ENCODE data around the gene MCCC1.
"Not testable (repeated sequence)": the region's sequence is repeated elsewhere in the genome, so short reads cannot be mapped to it uniquely, and the experiment has no call there.

Gene MCCC1

GRCh38 chr3:183099026-183099837 lies at the start of gene MCCC1:
TSS of gene MCCC1 (minus strand) at chr3:183099496. CDS start at chr3:183099440, 56 bp downstream.
- peak; percentile 95 to 96 for DNase-seq (ENCODE audit: low read depth in 2 of 2, low spot score in 1 of 2)

DNA sequence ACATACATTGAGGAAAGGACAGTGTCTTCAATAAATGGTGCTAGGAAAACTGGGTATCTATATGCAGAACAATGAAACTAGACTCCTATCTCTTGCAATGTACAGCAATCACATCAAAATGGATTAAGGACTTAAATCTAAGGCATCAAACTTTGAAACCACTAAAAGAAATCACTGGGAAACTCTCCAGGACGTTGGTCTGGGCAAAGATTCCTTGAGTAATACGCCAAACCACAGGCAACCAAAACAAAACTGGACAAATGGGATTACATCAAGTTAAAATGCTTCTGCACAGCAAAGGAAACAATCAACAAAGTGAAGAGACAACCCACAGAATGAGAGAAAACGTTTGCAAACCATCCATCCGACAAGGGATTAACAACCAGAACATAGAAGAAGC lies 48.8 kb upstream of the MCCC1 start:
- DNase-seq (ENCODE audit: low read depth in 2 of 2, low spot score in 1 of 2) = no peak

GRCh38 chr3:183144363-183144762 lies 45.1 kb upstream of the MCCC1 start:
- no peak for DNase-seq (ENCODE audit: low read depth in 2 of 2, low spot score in 1 of 2)

DNA sequence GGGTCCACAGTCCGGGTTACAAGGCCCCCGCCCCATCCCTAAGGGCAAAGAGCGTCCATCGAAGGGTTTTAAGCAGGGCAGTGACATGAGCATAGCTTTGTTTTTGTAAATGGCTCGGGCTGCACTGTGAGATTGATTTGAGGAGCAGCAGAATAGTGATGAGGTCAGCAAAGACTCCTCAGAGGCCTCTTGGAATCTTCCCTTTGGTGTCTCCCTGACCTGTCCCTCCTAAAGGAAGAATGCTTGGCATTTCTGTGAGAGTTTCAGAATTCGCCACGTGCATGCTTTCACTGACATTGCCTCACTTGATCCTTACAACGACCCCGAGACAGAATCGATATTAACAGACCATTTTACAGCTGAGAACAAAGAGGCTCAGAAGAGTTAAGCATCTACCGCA lies 42.9 kb upstream of the MCCC1 start:
- no peak for DNase-seq (ENCODE audit: low read depth in 2 of 2, low spot score in 1 of 2)

DNA sequence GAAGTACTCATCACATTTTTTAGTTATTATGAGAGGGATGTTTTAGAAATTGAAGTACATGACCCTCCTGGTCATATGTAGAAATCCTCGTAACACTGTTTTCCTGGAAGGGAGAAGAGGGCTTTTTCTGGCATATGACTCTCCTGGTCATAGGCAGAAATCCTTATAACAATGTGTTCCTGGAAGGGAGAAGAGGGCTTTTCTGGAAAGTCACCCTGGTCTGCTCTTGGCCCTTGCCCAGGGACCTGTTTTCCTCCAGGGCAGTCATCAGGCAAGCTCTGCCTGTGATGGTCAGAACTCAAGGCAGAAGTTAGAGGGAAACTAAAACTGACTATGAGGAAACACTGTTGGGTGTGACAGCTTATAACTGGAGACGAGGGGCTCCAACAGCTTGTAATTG lies 35.5 kb upstream of the MCCC1 start:
- no peak for DNase-seq (ENCODE audit: low read depth in 2 of 2, low spot score in 1 of 2)

DNA sequence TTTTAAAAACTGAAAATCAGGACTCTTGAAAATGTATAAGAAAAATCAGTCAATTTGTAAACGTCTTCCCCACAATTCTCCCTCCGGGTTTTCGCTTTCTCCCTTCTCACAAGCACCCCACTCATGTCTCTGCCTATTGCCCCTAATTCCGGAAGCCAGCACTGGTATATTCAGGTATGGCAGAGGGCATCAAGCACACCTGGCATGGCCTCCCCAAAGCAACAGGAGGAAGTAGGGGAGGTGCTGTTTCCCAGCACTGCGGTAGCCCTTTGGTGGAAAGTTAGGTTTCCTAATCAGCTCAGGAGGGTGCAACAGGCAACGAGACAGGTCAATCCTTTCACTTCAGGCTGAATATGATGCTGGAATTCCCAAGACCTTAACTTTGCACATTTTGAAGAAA lies 33.1 kb upstream of the MCCC1 start:
- no peak for DNase-seq (ENCODE audit: low read depth in 2 of 2, low spot score in 1 of 2)

- DNase-seq (ENCODE audit: low read depth in 2 of 2, low spot score in 1 of 2) = no peak
These were observed 32.4 kb upstream of the MCCC1 start for GRCh38 chr3:183131735-183132134.

- no peak for DNase-seq (ENCODE audit: low read depth in 2 of 2, low spot score in 1 of 2)
These were observed 32.0 kb upstream of the MCCC1 start for GRCh38 chr3:183131186-183131725.

DNA sequence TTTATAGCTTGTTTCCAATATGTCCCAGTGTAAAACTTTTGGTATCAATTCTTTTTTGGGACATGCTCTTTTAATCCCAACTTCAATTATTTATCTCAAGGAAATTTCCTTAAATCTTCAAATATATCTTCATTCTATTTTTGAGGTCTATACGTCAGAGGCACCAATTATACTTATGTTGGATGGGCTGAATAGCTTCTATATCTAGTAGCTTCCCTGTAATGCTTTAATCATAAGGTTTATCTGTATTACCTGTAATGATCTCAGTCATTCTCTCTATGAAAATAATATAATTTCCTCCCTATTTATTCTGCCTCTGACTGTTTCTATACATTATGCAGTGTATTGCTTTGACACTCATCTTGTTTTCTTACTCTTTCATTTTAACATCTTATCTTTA lies 29.9 kb upstream of the MCCC1 start:
- no peak for DNase-seq (ENCODE audit: low read depth in 2 of 2, low spot score in 1 of 2)

GRCh38 chr3:183128709-183129108 lies 29.4 kb upstream of the MCCC1 start:
- DNase-seq (ENCODE audit: low read depth in 2 of 2, low spot score in 1 of 2) = no peak

GRCh38 chr3:183123891-183124290 lies 24.6 kb upstream of the MCCC1 start:
- no peak for DNase-seq (ENCODE audit: low read depth in 2 of 2, low spot score in 1 of 2)

DNA sequence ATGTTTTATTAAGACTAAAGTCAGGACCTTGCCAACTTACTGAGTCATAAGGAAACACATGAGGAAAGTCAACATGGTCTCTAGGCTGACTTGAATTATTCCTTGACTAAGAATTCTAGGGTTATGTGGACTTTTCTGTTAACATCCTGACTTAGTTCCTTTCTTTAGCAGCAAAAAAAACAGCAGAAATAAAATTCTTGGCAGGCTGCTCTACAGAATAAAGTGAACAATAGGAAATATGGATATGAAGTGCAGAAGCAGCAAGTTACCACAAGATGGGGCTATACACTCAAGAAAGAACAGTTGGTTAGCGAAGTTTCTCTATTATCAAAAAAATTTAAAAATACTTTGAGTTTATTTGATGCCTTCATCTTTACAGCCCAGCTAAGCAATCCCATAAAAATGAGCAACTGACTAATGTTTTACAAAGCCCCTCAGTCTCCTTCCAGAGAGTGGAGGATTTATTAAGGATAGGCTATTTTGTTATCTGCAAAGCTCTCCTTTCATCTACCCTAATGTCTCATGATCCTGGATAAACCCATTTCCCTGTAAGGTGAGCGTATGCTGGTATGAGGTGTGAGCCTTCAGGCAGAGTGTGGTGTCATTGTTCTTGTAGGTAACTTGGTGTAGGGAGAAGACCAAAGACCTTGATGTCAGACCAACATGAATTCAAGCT lies 23.1 kb upstream of the MCCC1 start:
- DNase-seq (ENCODE audit: low read depth in 2 of 2, low spot score in 1 of 2) = no peak

DNA sequence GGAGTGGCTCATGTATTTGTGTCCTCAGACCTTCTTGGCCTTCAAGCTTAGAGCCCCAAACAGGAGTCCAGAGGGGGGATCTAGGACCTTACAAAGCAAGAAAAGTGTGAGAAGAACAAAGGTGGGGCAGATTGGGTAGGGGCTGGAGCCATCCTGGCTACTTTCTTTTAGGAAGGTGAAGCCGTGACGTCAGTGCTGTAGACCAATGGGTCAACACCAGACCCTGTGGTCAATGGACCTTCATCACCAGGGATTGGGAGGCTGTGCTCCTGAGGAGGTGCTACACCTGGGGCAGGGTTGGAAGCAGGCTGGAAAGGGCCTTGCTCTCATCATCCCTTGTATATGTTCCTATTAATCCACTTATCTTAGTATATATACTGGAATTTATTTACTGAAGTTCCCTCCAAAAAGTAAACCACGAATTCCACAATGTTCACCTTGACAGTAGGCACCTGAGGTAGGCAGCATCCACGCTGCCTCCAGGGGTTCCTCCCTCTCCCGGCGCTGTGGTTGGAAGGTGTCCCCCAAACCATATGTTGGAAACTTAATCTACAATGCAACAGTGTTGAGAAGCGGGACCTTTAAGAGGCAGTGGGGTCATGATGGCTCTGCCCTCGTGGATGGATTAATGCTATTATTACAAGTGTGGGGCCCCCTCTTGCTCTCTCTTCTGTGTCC lies 21.4 kb upstream of the MCCC1 start:
- no peak for DNase-seq (ENCODE audit: low read depth in 2 of 2, low spot score in 1 of 2)

GRCh38 chr3:183117056-183117455 lies 17.8 kb upstream of the MCCC1 start:
- no peak for DNase-seq (ENCODE audit: low read depth in 2 of 2, low spot score in 1 of 2)

DNA sequence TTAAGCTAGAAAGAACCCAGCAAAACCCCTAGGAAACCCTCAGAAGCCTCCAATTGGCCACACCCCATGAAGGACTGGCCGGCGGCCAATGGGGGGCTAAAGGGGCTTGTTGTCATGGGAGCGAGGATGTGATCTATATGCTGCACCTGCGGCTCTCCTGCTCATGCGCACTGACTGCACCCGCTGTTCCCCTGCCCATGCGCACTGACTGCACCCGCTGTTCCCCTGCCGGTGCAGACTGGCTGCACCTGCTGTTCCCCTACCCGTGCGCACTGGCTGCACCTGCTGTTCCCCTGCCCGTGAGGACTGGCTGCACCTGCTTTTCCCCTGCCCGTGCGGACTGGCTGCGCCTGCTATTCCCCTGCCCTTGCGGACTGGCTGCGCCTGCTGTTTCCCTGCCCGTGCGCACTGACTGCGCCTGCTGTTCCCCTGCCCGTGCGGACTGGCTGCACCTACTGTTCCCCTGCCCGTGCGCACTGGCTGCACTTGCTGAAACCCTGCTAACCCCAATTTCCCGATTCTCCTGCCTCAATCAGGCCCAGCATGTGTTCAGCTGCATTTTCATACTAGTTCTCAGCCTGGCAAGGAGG lies 16.8 kb upstream of the MCCC1 start:
- peak in 1 of 2 donors; percentile 5 for DNase-seq (ENCODE audit: low read depth in 2 of 2, low spot score in 1 of 2)

DNA sequence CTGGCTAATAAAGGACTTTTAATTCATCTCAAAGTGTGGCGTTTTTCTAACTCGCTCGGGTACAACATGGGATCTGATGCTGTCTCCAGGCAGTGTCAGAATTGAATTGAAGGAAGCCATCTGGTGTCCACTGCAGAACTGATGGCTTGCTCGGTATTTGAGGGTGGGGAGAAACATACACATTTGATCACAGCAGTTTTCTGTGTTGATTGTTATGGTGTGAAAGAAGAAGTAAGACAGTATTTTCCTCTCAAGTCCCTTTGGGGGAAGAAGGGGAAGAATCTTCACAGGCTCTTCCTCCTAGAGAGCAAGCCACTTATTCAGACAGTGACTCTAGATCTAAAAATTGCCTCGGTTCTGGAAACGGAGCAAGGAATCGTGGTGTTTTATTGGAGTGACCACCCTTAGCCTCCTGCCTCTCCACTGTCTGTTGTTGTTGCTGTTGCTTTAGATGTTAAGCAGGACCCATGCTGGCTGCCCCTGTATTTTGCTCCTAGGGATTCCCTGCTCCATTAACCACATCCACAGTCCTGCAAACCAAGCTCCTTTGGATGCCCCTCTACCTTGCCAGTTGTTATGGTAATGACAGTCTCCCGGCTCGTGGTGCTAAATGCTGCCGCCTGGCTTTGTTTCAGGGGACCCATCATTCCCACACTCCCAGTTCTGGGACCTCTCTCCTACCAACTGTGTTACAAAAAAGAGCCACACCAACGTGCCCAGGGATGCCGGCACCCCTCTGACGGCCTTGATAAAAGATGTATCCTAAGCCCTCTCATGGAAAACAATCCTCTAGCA lies 15.3 kb upstream of the MCCC1 start:
- no peak for DNase-seq (ENCODE audit: low read depth in 2 of 2, low spot score in 1 of 2)

DNA sequence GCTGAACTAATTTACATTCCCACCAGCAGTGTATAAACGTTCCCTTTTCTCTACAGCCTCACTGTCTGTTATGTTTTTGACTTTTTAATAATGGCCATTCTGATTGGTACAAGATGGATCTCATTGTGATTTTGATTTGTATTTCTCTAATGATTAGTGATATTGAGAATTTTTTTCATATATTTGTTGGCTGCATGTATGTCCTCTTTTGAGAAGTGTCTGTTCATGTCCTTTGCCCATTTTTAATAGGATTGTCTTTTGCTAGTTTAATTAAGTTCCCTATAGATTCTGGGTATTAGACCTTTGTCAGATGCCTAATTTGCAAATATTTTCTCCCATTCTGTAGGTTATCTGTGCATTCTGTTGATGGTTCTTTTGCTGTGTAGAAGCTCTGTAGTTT lies 10.6 kb upstream of the MCCC1 start:
- not testable (repeated sequence) for DNase-seq (ENCODE audit: low read depth in 2 of 2, low spot score in 1 of 2)

DNA sequence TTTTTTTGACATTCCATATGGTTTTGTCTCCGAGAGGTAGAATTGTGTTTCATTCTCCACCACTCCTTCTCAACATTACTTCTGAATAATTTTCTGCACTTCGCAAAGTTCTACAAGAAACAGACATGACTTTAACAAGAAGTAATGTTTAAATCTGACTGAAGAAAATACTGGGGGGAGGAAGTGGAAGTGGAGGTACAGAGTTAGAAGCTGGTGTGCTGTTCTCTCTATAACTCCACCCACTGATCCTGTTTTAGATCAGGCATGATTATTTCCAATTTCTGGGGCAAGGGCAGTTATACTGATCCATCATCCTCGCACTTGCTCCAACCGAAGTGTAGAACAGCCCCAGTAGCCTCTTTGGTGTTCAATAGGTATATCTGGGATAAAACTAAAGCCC lies 9.2 kb upstream of the MCCC1 start:
- DNase-seq (ENCODE audit: low read depth in 2 of 2, low spot score in 1 of 2) = no peak

DNA sequence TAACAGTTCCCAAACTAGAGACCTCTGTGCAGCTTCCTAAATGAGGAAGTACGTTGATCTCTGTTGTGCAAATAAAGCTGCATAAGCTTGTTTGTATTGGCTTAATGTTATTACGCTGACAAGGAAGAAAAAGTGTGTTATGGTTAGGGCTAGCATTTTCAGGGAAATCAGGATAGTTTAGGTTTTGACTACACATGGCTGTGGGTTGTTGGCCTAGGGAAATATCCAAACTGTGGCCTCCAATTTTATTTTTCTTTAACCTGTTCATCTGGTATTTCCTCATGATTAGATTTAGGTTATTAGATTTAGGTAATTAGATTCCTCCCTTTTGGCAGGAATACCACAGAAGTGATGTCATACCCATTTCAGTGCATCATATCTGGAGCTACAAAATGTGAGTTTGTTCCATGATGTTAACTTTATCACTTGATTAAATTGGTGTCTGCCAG lies 8.7 kb upstream of the MCCC1 start:
- no peak for DNase-seq (ENCODE audit: low read depth in 2 of 2, low spot score in 1 of 2)

DNA sequence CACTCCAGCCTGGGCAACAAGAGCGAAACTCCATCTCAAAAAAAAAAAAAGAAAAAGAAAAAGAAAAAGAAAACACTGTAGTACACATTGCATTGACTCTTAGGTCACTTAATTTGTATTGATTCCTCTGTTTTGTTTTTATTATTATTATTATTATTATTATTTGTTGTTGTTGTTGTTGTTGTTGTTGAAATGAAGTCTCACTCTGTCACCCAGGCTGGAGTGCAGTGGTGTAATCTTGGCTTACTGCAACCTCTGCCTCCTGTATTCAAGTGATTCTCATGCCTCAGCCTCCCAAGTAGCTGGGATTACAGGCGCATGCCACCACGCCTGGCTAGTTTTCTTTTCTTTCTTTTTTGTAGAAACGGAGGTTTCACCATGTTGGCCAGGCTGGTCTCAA lies 8.1 kb upstream of the MCCC1 start:
- not testable (repeated sequence) for DNase-seq (ENCODE audit: low read depth in 2 of 2, low spot score in 1 of 2)

GRCh38 chr3:183106635-183107034 lies 7.3 kb upstream of the MCCC1 start:
- no peak for DNase-seq (ENCODE audit: low read depth in 2 of 2, low spot score in 1 of 2)
